AG10803 (cell line): Measurements from ENCODE around the gene ZNF32.
A peak's percentile ranks its signal among the peaks of the same experiment; 100 is the strongest.

Source experiments
- DNase-seq: peaks from one replicate; pipeline ENCODE4 v3.0.0; 2010; ENCODE audit warnings: low read depth
- H3K4me3 ChIP-seq: 2 replicates; pipeline ENCODE4 v1.5.1; 2011; ENCODE audit warnings: mild to moderate bottlenecking, low read length, control low read depth
- CTCF ChIP-seq: conservative IDR thresholded peaks from 2 replicates; pipeline ENCODE4 v1.5.1; 2011; ENCODE audit warnings: mild to moderate bottlenecking, low read length, control low read depth, inconsistent platforms

The ZNF32 gene

GRCh38 chr10:43680035-43680434 lies 31.4 kb upstream of the ZNF32 start:
- no peak for TF ChIP-seq CTCF
- no peak for DNase-seq
- no peak overlapping the region for H3K4me3 ChIP-seq

GRCh38 chr10:43679509-43679908 lies 30.8 kb upstream of the ZNF32 start:
- peak; percentile 55 for DNase-seq
- no peak overlapping the region for H3K4me3 ChIP-seq
- no peak for TF ChIP-seq CTCF

- no peak overlapping the region for H3K4me3 ChIP-seq
- TF ChIP-seq CTCF = no peak
- DNase-seq = no peak
Observed at GRCh38 chr10:43678654-43679053, 30.0 kb upstream of the ZNF32 start.

GRCh38 chr10:43676901-43677300 lies 28.2 kb upstream of the ZNF32 start:
- TF ChIP-seq CTCF = no peak
- no peak overlapping the region for H3K4me3 ChIP-seq
- DNase-seq = no peak

- H3K4me3 ChIP-seq = no peak overlapping the region
Observed at GRCh38 chr10:43676331-43676730, 27.6 kb upstream of the ZNF32 start.

GRCh38 chr10:43674553-43675210 lies 26.0 kb upstream of the ZNF32 start:
- TF ChIP-seq CTCF = no peak
- no peak overlapping the region for H3K4me3 ChIP-seq
- DNase-seq = no peak

More at GRCh38 chr10:43676331-43676730, 27.6 kb upstream of the ZNF32 start:
- TF ChIP-seq CTCF = no peak
- no peak for DNase-seq

- no peak for TF ChIP-seq CTCF
- no peak overlapping the region for H3K4me3 ChIP-seq
- no peak for DNase-seq
Observed at GRCh38 chr10:43673471-43673870, 24.8 kb upstream of the ZNF32 start.
